Activated B cell treated with CpG ODN at 0.5 μM for 24 hours (primary cell): Measurements from ENCODE around the gene MYLK3. TPM values are rescaled to one million over a fixed set of nuclear protein-coding genes. Genes with fewer than 3 reads are reported as not detected.

Source experiments
- ATAC-seq: fragments of 200-7000 bp; cut with Tn5 transposase; one replicate; pipeline ENCODE4 v1.10.0; 2021; ENCODE audit warnings: low read depth, mild to moderate bottlenecking, moderate library complexity
- CTCF ChIA-PET: fragments of 350-600 bp; sonication (Branson Sonifier 250); formaldehyde crosslinking; loops from one replicate; lab custom pipeline; 2021; ENCODE audit warnings: antibody characterized with exemption; lab: Charles Lee
- POLR2A ChIA-PET: fragments of 350-600 bp; sonication (Branson Sonifier 250); formaldehyde crosslinking; loops from one replicate; lab custom pipeline; 2021; ENCODE audit warnings: antibody characterized with exemption; lab: Charles Lee
- DNase-seq: peaks from one replicate; pipeline ENCODE4 v3.0.0; 2022
- H3K27ac Mint-ChIP-seq: one replicate; pipeline ENCODE4 v1.8.0; 2020; ENCODE audit warnings: mixed read lengths
- H3K27me3 Mint-ChIP-seq: one replicate; pipeline ENCODE4 v1.8.0; 2021; ENCODE audit warnings: mixed read lengths
- H3K36me3 Mint-ChIP-seq: one replicate; pipeline ENCODE4 v1.8.0; 2021; ENCODE audit warnings: low read depth, mixed read lengths
- H3K4me1 Mint-ChIP-seq: one replicate; pipeline ENCODE4 v1.8.0; 2021; ENCODE audit warnings: mixed read lengths
- H3K4me3 Mint-ChIP-seq: one replicate; pipeline ENCODE4 v1.8.0; 2020; ENCODE audit warnings: mild to moderate bottlenecking, mixed read lengths
- H3K9me3 Mint-ChIP-seq: one replicate; pipeline ENCODE4 v1.8.0; 2020; ENCODE audit warnings: mixed read lengths
- CTCF ChIP-seq: fragments of 200-600 bp; IDR thresholded peaks from one replicate; pipeline ENCODE4 v1.8.0; 2022; ENCODE audit warnings: antibody characterized with exemption, mild to moderate bottlenecking
- intact Hi-C: fragments of 100-400 bp; cut with micrococcal nuclease; formaldehyde crosslinking; loops from one replicate; pipeline ENCODE4 v1.15.1; 2024
- total RNA-seq: library from RNA; stranded (reverse); gene quantifications from 2 replicates; pipeline ENCODE4 v1.2.3, GENCODE V29; 2022

The MYLK3 gene
- total RNA-seq, 1 donor from 2014 or later, result 0.55 TPM

GRCh38 chr16:46658925-46659324, 89.2 kb downstream of the MYLK3 start:
- ATAC-seq (peak; percentile 95), DNase-seq (peak; percentile 26)
- Mint-ChIP-seq H3K27me3 (no peaks in the 10 kb centered on the region), H3K4me1 (peaks cover 21% of the 10 kb centered on the region), H3K4me3 (peak overlapping the region; percentile 20), H3K36me3 (peaks cover 54% of the 10 kb centered on the region), H3K9me3 (no peaks in the 10 kb centered on the region), H3K27ac (peak overlapping the region; percentile 80)
- no peak for TF ChIP-seq CTCF
- intact Hi-C loops, result loop anchor here (2.0 kb wide), 1 partner anchor 30 kb away; the partner anchor contains the start of genes ORC6 and VPS35
- POLR2A ChIA-PET, result interaction anchor here (0.6 to 1.0 kb wide), 4 partner anchors 9 to 1951 kb away, joined by 3 to 4 read pairs (median 3); partner anchors contain the start of gene ABCC11
- CTCF ChIA-PET, result interaction anchor here (3.1 kb wide), 1 partner anchor 15 kb away, joined by 10 read pairs; no protein-coding TSS in a partner anchor

Other genes with a start within 250 kb of the MYLK3 start
- 1.9 and 2.0 TPM in 2 replicates for gene SHCBP1, start 127.0 kb downstream of the MYLK3 start, total RNA-seq
- 85.1 and 97.1 TPM in 2 replicates for gene VPS35, start 59.2 kb downstream of the MYLK3 start, total RNA-seq
- 8.0 and 13.2 TPM in 2 replicates for gene ORC6, start 58.7 kb downstream of the MYLK3 start, total RNA-seq
- gene C16orf87, start 82.8 kb upstream of the MYLK3 start, total RNA-seq, result 15.6 and 16.6 TPM in 2 replicates
- gene GPT2, start 136.0 kb upstream of the MYLK3 start, total RNA-seq, result 11.7 and 17.4 TPM in 2 replicates
- 54.4 and 57.1 TPM in 2 replicates for gene DNAJA2, start 225.3 kb upstream of the MYLK3 start, total RNA-seq